ENCODE measurements around the gene RTL10.

RTL10 gene, protein sequence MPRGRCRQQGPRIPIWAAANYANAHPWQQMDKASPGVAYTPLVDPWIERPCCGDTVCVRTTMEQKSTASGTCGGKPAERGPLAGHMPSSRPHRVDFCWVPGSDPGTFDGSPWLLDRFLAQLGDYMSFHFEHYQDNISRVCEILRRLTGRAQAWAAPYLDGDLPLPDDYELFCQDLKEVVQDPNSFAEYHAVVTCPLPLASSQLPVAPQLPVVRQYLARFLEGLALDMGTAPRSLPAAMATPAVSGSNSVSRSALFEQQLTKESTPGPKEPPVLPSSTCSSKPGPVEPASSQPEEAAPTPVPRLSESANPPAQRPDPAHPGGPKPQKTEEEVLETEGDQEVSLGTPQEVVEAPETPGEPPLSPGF

DNA sequence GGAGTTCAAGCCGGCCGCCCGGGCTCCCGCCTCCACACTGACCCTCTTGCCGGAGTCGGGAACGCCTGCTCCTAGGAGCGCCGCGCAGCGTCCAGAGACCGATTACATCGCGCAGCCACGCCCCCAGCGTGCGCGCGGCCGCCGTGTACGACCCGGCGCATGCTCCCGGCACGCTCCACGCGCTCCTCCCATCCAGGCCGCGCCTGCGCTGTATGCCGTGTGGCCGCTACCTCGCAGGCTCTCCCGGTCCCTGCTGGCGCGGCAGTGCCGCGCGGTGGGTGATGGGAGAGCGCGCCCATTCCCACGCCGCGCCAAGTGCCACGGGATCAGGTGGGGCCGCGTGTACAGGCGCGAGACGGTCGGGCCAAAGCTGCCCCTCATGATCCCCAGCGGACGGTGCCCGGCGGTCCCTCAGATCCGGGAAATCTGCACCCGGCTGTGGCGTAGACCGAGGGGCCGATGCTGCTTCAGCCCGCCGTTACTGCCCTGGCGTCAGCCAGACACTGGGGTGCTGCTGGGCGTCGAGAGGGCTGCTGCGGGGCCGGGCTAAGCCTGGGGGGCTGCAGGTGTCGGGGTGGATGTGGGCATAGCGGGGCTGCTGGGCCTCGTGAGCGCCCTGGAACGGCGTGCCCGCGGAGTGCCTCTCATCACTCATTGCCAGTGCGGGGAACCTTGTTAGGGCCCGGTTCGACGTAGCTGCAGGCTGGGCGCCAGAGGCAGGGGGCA, at the start of gene RTL10, which contains the start of gene GNB1L:
Gene RTL10 (minus strand): TSS at position 97 of the 726 bp plus-strand sequence. CDS start 2,613 bp downstream, outside the sequence.
Gene GNB1L (minus strand): TSS at position 97 of the 726 bp plus-strand sequence. CDS start 33,519 bp downstream, outside the sequence.
- peak; percentile 95 for DNase-seq (ENCODE audit: low spot score)

DNA sequence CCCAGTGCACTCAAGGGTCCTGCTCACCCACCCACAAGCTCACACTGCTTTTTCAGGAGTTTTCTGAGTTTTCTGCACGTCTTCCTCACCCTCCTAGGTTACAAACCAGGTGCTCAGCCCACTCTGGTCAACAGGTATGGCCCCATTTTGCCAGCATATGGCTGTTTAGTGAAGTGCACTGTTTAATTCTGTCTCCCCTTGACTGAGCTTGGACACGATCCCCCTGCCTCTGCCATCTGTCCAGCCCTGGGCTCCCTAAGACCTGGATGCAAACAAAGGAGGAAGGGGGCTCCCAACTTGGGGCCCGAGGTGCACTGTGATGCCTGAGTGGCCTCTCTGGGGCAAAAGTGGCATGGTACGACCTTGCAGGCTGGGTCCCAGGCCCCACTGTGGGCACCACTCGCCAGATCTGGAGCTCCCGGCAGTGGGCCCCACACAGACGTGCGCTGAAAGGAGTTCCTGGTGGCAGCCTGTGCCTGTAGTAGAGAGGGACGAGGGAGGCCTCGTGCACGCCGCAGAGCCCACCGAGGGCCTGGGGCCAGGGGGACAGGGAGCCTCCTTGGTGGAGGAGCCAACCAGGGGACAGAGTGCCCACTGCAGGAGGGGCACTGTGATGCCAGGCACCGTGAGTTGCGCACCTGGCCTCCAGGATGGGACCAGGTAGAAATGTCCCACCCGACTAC, 49.6 kb upstream of the RTL10 start:
- no peak for DNase-seq (ENCODE audit: low spot score)

DNA sequence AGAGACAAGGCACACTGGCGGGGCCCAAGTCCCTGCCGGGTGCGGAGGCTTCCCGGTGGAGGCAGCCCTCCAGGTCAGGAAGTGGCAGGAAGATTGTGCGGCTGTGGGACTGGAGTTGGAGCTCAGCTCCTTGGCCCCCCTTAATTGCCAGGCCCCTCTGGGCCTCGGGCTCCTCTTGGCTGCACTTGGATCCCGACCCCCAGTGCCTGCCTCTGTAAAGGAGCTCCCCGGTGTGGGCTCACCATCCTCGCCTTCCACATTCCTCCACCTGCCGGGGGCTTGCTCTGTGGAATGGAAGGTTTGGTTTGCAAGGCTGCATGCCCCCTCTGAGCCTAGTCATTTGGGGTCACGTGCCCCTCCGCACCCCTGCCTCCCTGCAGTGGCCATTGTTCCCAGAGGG, 48.8 kb upstream of the RTL10 start:
- DNase-seq (ENCODE audit: low spot score): no peak

DNA sequence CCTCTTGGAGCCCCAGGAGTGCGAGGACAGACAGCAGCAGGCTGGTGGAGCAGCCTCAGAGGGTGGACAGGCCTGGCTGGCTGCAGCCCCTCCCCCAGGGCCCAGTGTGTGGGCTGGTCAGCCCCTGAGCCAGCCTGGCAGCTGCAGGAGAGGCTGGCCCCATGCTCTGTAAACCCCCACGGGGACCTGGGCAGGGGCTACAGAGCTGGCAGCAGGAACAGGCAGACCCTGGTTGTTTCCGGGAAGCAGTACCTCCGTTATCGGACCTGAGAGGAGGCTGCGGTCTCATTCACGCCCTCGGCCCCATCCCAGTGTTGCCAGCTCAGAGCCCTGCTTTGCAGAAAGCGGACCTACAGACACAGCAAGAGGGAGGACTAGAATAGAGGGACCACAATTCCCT, 48.4 kb upstream of the RTL10 start:
- no peak for DNase-seq (ENCODE audit: low spot score)

DNA sequence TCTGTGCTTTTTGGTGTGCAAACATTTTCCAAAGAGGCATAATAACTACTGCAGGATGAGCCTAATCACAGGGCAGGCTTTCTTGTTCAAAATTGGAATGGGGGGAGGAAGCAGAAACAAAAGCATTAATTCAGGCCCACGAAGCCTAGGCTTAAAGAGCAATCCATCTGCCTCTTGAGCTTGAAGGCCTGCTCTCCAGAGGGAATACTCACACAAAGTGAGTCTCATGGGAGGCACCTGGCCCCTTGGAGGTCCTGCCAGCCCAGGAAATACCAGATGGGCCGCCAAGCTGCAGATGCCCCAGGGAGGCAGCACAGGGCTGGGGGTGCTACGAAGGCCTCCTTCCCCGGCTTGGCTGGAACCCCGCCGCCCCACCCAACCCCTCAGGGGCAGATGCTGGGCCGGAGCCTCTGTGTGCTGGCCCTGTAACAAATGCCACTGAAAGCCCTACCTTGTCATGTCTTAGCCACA, 47.6 kb upstream of the RTL10 start:
- DNase-seq (ENCODE audit: low spot score): no peak

DNA sequence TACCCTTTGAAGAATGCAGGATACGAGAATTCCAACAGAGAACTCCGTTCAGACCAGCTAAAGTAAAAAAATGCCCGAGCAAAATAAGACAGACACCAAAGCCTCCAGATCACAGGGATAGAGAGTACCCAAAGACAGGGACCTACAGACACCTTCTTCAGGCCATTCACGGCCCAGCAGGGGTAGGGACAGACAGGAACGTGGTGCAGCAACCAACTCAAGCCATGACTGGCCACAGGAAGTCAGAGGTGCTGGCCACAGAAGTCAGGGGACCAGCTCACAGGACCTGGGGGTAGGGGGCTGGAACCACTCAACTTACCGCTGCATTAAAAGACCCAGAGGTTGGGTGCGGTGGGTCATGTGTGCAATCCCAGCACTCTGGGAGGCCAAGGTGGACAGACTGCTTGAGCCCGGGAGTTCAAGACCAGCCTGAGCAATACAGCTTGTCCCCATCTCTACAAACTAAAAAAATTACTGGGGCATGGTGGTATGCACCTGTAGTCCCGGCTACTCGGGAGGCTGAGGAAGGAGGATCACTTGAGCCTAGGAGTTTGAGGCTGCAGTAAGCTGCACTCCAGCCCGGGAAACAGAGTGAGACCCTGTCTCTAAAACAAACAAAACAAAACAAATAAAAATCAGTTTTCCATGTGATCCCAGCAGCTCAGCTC, 47.0 kb upstream of the RTL10 start:
- no peak for DNase-seq (ENCODE audit: low spot score)

DNA sequence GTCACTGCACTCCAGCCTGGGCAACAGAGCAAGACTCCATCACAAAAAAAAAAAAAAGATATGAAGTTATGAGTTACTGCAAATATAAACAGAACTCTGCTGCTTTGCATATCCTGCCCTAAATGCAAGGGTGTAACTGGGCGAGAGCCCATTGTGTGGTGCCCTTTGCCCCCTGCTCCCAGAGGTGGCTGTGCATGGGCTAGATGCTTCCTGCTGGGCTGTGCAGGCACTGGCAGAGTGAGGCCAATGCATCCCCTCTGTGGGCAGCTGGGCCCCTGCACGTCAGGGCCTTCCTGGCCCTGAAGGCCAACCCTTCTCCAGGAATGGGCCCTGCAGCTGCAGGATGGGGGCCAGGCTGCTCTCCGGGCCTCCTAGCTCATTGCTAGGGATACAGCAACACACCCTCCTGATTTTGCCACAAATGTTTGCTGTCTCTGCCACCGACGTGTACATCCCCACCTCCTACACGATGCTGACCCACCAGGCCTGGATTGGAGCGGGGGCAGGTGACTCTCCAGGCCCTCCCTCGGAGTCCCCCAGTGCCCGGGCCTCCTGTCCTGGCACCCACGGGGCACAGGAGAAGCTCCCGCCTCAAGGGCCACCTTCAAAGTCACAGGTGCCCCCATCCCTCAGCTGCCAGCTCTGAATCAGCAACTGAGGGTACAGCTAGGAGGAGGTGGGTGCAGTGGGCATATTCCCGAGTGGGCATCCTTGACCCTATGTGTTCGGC, 46.2 kb upstream of the RTL10 start:
- no peak for DNase-seq (ENCODE audit: low spot score)

DNA sequence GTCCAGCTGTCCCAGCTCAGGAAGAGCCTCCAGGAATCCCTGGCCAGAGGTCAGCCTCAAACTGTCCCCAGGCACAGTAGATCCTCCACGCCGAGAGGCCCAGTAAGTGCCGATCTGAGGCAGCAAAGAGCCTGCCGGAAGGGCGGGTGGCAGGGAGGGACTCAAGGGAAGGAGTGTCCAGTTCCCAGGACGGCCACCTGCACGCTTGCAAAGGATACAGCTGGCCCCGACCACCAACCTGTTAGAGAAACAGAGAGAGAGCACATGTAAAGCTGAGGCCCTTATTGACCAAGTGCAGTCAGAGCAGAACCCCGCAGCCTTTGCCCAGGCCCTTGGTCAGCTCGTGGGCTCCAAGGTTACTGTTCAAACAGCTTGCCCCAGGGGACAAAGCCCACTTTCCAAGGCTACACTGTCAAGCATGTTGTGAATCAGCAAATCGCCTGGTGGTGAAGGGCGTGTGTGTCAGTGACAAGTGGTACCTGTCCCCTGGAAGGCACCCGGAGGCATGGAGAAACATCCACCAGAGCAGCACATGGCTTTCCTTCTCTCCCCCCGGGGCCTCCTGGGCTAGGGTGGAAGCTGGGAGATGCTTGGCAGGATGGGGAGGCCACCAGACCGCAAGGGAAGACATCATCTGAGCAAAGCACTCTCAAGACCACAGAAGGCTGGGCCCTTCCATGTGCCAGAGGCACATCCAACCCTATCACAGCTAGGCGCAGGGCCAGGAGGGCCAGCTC, 44.3 kb upstream of the RTL10 start:
- no peak for DNase-seq (ENCODE audit: low spot score)

DNA sequence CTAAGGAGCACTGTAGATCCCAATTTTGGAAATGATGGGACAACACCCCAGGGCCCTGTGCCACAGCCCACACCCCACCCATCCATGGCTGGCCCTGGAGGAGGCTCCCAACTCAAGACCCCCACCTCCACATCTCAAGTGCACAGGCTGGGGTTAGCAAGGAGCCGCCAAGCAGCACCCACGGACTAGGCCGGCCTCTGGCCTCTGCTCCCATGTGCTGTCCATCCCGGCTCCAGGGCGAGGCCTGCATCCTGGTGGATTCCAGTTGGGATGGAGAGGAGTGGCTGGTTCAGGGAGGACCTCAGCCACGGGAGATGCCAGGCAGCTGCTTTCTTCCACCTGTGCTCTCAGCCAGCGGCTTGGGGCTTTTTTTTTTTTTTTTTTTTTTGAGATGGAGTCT, 43.5 kb upstream of the RTL10 start:
- no peak for DNase-seq (ENCODE audit: low spot score)

DNA sequence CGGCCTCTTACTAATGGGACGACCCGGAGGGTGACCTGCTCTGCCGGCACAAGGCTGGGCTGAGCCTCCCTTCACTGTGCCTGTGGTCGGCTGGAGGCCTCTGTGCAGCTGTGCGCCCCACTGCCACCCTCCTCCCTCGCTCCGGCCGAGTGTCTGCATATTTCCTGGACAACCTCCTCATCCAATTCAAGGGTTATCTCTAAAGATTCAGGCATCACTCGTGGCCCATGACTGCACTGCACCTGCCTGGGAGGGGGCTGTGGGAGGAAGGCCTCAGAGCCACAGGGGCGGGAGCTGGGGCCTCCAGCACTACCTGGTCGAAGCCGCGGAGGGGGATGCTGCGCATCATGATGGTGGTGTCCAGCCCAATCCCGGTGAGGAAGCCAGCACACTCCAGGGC, 43.1 kb upstream of the RTL10 start:
- no peak for DNase-seq (ENCODE audit: low spot score)

DNA sequence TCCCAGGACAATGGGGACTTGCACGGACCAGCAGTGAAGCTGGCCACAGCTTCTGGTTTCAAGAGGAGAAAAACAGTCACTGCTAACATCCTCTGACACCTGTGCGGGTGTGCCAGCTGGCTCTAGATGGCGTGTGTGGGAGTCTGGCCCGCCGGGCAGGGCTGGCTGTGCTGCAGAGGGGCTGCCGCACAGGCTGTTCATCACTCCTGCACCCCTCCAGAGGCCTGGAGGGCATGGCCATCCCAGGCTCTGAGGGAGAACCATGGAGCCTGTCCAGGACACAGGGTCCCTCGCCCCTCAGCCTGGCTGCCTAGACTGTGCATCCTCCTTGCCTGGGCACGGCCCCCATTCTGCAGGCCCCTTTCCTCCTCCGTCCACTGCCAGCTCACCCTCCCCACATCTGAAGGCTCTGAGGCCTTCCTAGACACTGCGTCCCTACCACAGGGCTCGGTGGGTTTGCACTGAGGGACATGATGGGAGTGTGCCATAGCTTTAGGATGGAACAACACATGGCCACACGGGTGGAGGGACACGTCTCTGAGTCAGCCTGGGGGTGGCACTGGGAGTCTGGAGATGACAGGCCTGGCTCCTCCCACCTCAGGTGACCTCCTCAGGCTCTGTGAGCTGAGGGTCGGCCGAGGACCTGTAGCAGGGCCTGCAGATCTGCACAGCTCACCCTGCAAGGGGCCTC, 42.1 kb upstream of the RTL10 start:
- no peak for DNase-seq (ENCODE audit: low spot score)

DNA sequence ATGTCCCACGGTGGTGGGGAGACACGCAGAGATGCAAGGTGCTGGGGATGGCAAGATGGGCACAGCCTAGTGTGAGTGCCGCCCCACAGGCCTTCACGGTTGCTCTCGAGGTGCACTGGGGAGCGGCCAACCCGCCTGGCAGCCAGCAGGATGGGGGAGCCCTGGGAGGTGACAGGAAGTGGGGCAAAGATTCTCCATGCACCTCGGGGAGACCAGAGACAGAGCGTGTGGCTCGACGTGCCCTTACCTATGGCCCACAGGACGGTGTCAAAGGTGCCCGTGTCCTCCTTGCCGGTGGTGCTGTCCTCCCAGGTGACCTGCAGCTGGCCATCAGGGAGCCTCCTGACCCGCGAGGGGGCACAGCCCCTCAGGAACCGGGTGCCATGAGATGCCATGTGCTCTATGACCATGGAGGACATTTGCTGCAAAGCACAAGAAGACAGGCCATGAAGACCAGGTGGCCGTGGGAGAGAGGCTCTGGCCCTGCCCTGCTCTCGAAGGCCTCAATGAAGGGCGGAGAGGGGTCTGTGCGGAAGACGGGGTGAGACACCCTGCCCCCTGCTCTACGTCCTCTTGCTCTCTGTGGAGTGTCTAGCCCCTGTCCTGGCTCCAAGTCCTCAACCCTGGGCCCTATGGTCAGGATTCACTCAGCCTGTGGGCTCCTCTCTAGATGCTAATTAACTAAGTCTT, 40.6 kb upstream of the RTL10 start:
- no peak for DNase-seq (ENCODE audit: low spot score)

DNA sequence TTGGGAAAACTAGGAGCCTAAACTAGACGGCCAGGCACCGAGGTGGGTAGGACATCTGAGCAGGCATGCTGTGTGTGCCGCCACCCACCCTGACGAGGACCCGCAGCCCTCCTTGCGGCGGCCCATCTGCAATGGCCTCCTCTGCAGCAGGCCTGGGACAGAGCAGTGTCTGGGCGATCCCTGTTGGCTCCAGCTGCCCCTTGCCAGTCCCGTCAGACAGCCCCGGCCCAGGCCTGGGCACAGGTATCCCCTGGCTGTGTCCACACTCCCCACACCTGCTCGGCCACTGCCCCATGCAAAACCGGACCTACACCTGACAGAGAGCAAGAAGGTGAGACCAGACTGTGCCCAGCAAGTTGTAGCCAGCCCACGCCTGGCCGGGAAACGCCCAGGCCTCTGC, 38.7 kb upstream of the RTL10 start:
- DNase-seq (ENCODE audit: low spot score): no peak

DNA sequence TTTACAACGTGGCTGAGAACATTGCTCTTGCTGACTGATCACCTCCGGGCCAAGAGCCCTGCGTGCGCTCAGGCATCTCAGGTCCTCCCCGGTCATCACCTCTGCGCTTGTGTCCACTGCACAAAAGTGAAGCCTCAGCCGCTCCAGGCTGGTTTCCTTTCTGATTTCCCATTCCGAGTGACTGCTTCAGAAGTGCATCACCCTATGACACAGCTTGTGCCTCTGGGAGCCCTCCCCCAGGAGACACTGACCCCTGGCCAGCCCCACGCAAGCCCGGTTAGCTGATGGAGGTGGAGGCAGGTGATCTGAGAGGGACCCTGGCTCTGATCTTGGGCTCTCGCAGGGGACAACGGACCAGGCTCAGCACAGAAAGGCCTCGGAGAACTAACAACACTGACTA, 38.3 kb upstream of the RTL10 start:
- DNase-seq (ENCODE audit: low spot score): no peak

DNA sequence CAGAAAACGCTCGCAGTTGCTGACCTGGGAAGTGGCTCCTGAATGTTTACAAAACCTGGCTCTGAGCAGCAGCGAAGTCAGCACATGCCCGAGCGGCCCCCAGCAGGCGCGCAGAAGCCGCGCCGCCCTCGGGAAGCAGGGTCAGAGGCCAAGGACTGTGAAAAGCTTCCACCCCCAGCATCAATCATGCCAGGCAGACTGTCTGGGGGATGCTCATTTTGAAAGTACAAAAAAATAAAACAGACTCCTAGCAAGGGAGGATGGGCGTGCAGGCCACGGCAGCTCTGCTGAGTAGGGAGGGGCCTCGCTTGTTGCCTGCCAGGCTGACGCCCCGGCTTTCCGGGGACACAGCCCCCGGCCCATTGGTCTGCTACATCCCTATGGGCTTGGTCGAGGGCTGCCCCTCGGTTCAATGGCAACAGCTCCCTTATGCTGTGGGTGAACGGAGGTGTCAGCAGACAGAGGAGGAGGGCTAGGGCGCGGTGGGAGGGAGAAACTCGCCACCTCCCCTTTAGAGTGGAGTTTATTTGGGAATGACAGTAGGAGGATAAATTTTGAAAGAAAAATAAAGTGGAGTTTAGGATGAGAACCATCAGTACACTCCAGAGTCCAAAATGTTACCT, 37.7 kb upstream of the RTL10 start:
- DNase-seq (ENCODE audit: low spot score): peak; percentile 58

DNA sequence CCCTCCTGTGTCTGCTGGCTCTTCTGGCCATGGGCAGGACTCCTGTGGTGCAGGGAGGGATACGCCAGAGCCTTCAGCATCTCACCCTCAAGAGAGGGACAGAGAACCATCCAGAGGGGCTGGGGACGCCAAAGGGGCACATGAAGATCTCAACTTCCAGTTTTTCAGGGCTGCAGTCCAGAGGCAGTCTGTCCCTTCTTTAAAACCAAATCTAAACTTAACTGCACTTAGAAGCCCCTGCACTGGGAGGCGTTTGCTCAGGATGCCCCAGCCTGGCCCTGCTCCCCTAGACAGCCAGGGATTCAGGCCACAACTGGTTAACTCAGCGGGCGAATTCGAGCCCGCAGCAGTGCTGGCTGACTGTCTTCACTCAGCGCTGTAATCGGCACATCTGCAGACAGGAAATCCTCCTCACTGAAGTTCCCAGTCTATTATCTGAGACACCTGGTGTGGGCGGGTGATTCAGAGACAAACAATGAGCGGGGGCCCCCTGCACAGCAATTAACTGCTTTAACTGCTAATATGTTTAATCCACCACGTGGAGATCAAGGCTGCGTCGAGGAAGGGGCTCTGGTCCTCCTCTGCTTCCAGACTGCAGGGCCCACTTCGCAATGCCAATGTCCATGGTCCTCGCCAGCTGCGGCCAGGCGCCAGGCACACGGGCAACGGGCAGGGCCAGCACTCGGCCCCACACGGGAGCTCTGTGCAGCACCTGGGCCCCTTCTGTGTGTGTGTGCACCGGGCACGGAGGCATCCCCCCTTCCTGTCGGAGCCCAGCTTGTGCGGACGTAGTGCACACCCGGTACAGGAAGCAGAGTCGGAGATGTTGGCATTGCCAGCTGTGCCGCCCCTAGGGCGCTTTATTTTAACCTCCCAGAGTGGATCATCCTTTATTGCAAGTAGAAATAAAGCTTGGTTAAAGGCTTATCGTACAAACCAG, 36.9 kb upstream of the RTL10 start:
- DNase-seq (ENCODE audit: low spot score): peak; percentile 91

DNA sequence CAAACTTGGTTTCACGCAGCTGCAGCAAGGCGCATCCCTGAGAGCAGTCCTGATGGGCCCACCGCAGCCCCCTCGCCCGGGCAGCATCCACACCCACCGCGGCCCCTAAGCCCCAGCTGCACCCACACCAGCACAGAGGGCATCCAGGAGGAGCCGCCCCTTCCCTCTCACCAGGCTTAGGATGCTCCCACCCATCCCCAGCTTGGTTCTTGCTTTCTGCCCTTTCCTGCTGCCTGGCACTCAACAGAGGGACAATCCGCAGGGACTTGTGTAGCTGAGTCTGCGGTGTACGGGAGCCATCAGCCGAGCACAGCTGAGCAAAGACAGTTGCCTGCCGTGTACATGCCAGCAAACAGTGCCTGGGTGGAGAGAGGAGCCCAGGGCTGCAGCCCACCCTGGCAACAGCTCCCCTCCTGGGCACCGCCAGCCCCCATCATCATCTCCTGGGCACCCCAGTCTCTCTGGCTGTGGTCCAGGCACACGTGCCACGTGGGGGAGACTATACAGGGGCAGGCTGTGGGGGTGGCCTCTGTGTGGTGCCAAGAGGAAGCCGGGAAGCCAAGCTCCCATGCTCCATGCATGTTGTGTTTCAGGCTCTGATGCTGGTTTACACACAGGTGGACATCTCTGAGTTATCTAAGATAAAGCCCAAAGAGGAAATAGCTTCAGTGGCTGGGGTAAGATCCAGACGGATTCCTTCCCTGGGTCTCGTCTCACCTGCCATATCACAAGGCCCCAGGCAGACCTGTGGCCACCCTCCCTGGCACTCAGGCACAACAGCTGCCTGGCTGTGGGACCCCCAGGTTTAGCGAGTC, 36.0 kb upstream of the RTL10 start:
- no peak for DNase-seq (ENCODE audit: low spot score)

Measured in CD4-positive, alpha-beta T cell treated with Interleukin-2 at 100 ng/mL for 4 hours (primary cell).